Measurements from ENCODE around the gene ZNF446.
"Not testable (repeated sequence)": the region's sequence is repeated elsewhere in the genome, so short reads cannot be mapped to it uniquely, and the experiment has no call there.

ZNF446 gene

GRCh38 chr19:58475714-58476497, at the start of gene ZNF446:
Gene ZNF446, plus strand, starts transcription at chr19:58476352. Its CDS starts 867 bp downstream, at chr19:58477219.
- peak; percentile 92 for DNase-seq (ENCODE audit: low read depth, low spot score)

- DNase-seq (ENCODE audit: low read depth, low spot score): no peak
Observed at GRCh38 chr19:58428617-58429016, 47.5 kb upstream of the ZNF446 start.

- DNase-seq (ENCODE audit: low read depth, low spot score): no peak
Observed at GRCh38 chr19:58429745-58430144, 46.4 kb upstream of the ZNF446 start.

GRCh38 chr19:58434217-58434616, 41.9 kb upstream of the ZNF446 start:
- no peak for DNase-seq (ENCODE audit: low read depth, low spot score)

- DNase-seq (ENCODE audit: low read depth, low spot score): peak; percentile 93
Observed at GRCh38 chr19:58439576-58440554, 36.3 kb upstream of the ZNF446 start, which contains the start of gene ZNF132. Gene ZNF132, minus strand, starts transcription at chr19:58440153. Its CDS starts 332 bp downstream, at chr19:58439821.

GRCh38 chr19:58440556-58440955, 35.6 kb upstream of the ZNF446 start:
- DNase-seq (ENCODE audit: low read depth, low spot score): no peak

GRCh38 chr19:58442986-58443385, 33.2 kb upstream of the ZNF446 start:
- not testable (repeated sequence) for DNase-seq (ENCODE audit: low read depth, low spot score)

GRCh38 chr19:58448860-58449259, 27.3 kb upstream of the ZNF446 start:
- DNase-seq (ENCODE audit: low read depth, low spot score): not testable (repeated sequence)

- DNase-seq (ENCODE audit: low read depth, low spot score): not testable (repeated sequence)
Observed at GRCh38 chr19:58449980-58450379, 26.2 kb upstream of the ZNF446 start.

- DNase-seq (ENCODE audit: low read depth, low spot score): no peak
Observed at GRCh38 chr19:58450856-58451357, 25.2 kb upstream of the ZNF446 start.

- peak; percentile 96 for DNase-seq (ENCODE audit: low read depth, low spot score)
Observed at GRCh38 chr19:58451358-58452101, 24.6 kb upstream of the ZNF446 start, which contains the start of gene ZNF324B. Gene ZNF324B, plus strand, starts transcription at chr19:58451622. Its CDS starts 2,080 bp downstream, at chr19:58453702.

GRCh38 chr19:58453743-58454142, 22.4 kb upstream of the ZNF446 start:
- DNase-seq (ENCODE audit: low read depth, low spot score): no peak

GRCh38 chr19:58455306-58455705, 20.8 kb upstream of the ZNF446 start:
- no peak for DNase-seq (ENCODE audit: low read depth, low spot score)

- DNase-seq (ENCODE audit: low read depth, low spot score): no peak
Observed at GRCh38 chr19:58456111-58456510, 20.0 kb upstream of the ZNF446 start.

GRCh38 chr19:58460039-58460438, 16.1 kb upstream of the ZNF446 start:
- no peak for DNase-seq (ENCODE audit: low read depth, low spot score)

- DNase-seq (ENCODE audit: low read depth, low spot score): no peak
Observed at GRCh38 chr19:58466089-58466759, 9.9 kb upstream of the ZNF446 start.

GRCh38 chr19:58466760-58467589, 9.2 kb upstream of the ZNF446 start, which contains the start of gene ZNF324:
Gene ZNF324, plus strand, starts transcription at chr19:58467080. Its CDS starts 2,106 bp downstream, at chr19:58469186.
- peak; percentile 97 for DNase-seq (ENCODE audit: low read depth, low spot score)

- no peak for DNase-seq (ENCODE audit: low read depth, low spot score)
Observed at GRCh38 chr19:58468216-58468839, 7.8 kb upstream of the ZNF446 start.
